Measurements from ENCODE around the gene HOXA4. TPM values are rescaled to one million over a fixed set of nuclear protein-coding genes. Genes with fewer than 3 reads are reported as not detected.

Gene HOXA4
- total RNA-seq, 2 experiments from 2014 or later: 0.25 TPM; not detected in 1

GRCh38 chr7:27105301-27106031 is 25.1 kb downstream of the HOXA4 start:
- intact Hi-C loops (cut with micrococcal nuclease): no loop called here
- Mint-ChIP-seq H3K27ac (no peak overlapping the region), H3K36me3 (ENCODE audit: low read depth) (peaks cover 2% of the 10 kb centered on the region), H3K27me3 (peaks cover 39% of the 10 kb centered on the region), H3K4me1 (ENCODE audit: low read depth) (peaks cover 14% of the 10 kb centered on the region), H3K4me3 (no peak overlapping the region), H3K9me3 (no peaks in the 10 kb centered on the region)
- DNase-seq: no peak
- ChIA-PET POLR2A (interaction anchor here (1.0 kb wide), 1 partner anchor 9 kb away, joined by 3 read pairs; no protein-coding TSS in a partner anchor), CTCF (interaction anchor here (1.1 to 1.5 kb wide), 4 partner anchors 9 to 44 kb away, joined by 3 to 4 read pairs (median 3); partner anchors contain the start of gene HOXA1)
- no peak for ATAC-seq
- TF ChIP-seq, protein P1, sequence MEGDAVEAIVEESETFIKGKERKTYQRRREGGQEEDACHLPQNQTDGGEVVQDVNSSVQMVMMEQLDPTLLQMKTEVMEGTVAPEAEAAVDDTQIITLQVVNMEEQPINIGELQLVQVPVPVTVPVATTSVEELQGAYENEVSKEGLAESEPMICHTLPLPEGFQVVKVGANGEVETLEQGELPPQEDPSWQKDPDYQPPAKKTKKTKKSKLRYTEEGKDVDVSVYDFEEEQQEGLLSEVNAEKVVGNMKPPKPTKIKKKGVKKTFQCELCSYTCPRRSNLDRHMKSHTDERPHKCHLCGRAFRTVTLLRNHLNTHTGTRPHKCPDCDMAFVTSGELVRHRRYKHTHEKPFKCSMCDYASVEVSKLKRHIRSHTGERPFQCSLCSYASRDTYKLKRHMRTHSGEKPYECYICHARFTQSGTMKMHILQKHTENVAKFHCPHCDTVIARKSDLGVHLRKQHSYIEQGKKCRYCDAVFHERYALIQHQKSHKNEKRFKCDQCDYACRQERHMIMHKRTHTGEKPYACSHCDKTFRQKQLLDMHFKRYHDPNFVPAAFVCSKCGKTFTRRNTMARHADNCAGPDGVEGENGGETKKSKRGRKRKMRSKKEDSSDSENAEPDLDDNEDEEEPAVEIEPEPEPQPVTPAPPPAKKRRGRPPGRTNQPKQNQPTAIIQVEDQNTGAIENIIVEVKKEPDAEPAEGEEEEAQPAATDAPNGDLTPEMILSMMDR (IDR thresholded peaks at IDR 0.05): no peak

GRCh38 chr7:27104341-27105058 is 26.1 kb downstream of the HOXA4 start:
- Mint-ChIP-seq H3K4me3 (no peak overlapping the region), H3K36me3 (ENCODE audit: low read depth) (peaks cover 4% of the 10 kb centered on the region), H3K4me1 (ENCODE audit: low read depth) (peaks cover 14% of the 10 kb centered on the region), H3K27ac (no peak overlapping the region), H3K9me3 (no peaks in the 10 kb centered on the region), H3K27me3 (peaks cover 45% of the 10 kb centered on the region)
- ChIA-PET CTCF (interaction anchor here (1.1 to 1.4 kb wide), 3 partner anchors 8 to 45 kb away, joined by 3 to 4 read pairs (median 3); partner anchors contain the start of gene HOXA1), POLR2A (interaction anchor here (1.0 kb wide), 1 partner anchor 8 kb away, joined by 3 read pairs; no protein-coding TSS in a partner anchor)
- TF ChIP-seq, protein P1 (IDR thresholded peaks at IDR 0.05): no peak
- no peak for DNase-seq
- intact Hi-C loops (cut with micrococcal nuclease): no loop called here
- ATAC-seq: no peak

GRCh38 chr7:27103489-27104226 is 26.9 kb downstream of the HOXA4 start:
- TF ChIP-seq, protein P1 (IDR thresholded peaks at IDR 0.05): no peak
- no peak for ATAC-seq
- CTCF ChIA-PET: no interaction called here
- no peak overlapping the region for H3K27ac Mint-ChIP-seq
- peaks cover 14% of the 10 kb centered on the region for H3K4me1 Mint-ChIP-seq (ENCODE audit: low read depth)
- H3K27me3 Mint-ChIP-seq: peaks cover 49% of the 10 kb centered on the region
- H3K9me3 Mint-ChIP-seq: no peaks in the 10 kb centered on the region
- H3K36me3 Mint-ChIP-seq (ENCODE audit: low read depth): peaks cover 4% of the 10 kb centered on the region
- no peak for DNase-seq
- POLR2A ChIA-PET: no interaction called here
- H3K4me3 Mint-ChIP-seq: no peak overlapping the region
- intact Hi-C loops (cut with micrococcal nuclease): no loop called here

- peaks cover 4% of the 10 kb centered on the region for H3K36me3 Mint-ChIP-seq (ENCODE audit: low read depth)
- intact Hi-C loops (cut with micrococcal nuclease): no loop called here
- ATAC-seq: peak; percentile 13
Measured at GRCh38 chr7:27102581-27103442, 27.7 kb downstream of the HOXA4 start, which contains the start of gene HOXA2. Gene HOXA2, minus strand, starts transcription at chr7:27102683. Its CDS starts 183 bp downstream, at chr7:27102500.

More at GRCh38 chr7:27102581-27103442, 27.7 kb downstream of the HOXA4 start, which contains the start of gene HOXA2:
- H3K4me3 Mint-ChIP-seq: peak within 1 kb of the TSS; percentile 41
- peaks cover 14% of the 10 kb centered on the region for H3K4me1 Mint-ChIP-seq (ENCODE audit: low read depth)
- POLR2A ChIA-PET: no interaction called here
- no peaks in the 10 kb centered on the region for H3K9me3 Mint-ChIP-seq
- CTCF ChIA-PET: no interaction called here
- no peak for DNase-seq
- TF ChIP-seq, protein P1 (IDR thresholded peaks at IDR 0.05): no peak
- H3K27me3 Mint-ChIP-seq: peaks cover 50% of the 10 kb centered on the region
- no peak within 1 kb of the TSS for H3K27ac Mint-ChIP-seq
